Measurements from ENCODE around the gene STARD3NL.
"Not testable (repeated sequence)": the region's sequence is repeated elsewhere in the genome, so short reads cannot be mapped to it uniquely, and the experiment has no call there.

The STARD3NL gene

DNA sequence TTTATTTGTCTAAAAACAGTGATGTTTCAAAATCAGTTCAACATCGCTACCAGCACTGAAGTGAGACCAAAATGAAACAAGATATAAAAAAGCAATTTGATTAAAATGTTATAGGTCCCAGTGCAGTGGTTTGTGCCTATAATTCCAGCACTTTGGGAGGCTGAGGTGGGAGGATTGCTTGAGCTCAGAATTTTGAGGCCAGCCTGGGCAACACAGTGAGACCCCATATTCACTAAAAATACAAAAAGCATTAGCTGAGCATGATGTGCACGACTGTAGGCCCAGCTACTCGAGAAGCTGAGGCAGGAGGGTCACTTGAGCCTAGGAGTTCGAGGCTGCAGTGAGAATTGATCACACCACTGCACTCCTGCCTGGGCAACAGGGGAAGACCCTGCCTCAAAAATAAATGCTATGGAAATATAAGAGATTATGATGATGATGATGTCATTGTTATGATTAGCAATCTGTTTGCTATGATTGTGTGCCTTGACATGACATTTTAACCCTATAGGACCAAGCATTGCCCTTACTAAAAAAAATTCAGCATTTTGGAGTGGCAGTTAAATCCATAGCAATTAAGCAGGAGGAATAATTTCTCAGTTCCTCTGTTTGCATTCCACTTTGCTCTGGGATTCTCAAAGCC, 91.8 kb downstream of the STARD3NL start:
- not testable (repeated sequence) for DNase-seq

DNA sequence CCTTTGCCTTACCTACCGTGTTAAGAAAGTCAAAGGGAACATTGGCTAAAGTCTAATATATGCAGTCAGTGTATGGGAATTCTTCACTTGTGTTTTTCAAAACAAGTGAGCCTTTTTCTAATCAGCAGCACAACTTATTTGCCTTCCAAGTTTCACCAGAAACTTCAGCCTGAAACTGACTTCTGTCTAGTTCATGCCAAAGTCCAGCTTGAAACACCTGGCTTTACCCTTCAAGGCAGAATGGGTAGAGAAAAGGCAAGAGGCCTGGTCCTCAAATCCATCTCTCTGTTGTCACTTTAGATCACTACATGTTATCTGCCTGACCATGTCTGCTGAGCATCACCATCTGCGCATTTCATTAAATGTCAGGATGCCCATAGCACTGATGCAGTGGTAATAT, 92.4 kb downstream of the STARD3NL start:
- not testable (repeated sequence) for DNase-seq

DNA sequence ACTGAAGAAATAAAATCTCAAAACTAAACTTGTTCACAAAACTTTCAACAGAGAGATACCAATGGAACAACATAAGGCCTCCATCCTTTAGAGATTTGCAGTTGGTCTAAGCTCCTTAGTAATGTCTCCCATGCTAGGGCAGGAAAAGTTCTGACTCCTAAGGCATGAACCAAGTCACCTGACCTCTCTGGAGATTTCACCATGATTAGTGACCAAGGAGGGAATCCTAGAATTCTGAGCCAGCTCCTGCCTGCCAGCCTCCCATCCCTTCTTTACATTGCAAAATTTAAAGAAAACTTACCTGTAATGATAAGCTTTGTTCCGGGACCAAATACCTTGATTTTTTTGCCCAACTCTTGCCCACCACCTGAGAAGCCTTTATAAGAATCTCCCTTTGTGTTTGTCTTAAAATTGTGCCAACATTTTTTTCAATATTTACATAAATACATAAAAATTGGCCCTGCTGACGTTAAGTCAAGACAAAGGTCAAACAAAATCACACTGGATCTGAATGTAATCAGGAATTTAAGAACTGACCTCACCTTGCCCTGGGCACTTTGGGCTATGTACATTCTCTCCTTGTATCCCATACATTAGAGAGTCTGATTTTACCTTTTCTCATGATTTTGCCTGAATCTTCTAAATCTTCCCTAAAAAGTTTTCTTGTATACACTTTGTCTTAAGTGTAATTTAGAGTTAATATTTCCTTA, 95.4 kb downstream of the STARD3NL start, which contains the start of gene TARP:
TSS of gene TARP (minus strand) at position 351 of the 710 bp plus-strand sequence.
- no peak for DNase-seq

DNA sequence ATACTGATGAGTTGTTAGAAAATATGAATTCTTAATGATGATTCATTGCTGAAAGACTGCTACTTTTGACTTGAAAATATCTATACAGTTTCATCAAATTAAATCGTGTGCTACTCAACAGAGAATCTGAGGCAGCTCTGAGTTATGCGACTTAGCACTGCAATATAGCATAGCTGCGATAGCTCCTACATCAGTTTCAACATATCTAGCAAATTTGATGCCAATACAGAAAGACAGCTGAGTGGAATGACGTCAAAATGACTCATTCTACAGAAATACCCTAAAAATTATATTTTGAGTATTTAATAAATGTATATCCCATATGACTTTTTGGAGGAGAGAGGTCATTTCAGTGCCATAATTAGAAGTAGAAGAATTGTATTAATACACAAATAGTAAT, 96.4 kb downstream of the STARD3NL start:
- DNase-seq: peak; percentile 37

DNA sequence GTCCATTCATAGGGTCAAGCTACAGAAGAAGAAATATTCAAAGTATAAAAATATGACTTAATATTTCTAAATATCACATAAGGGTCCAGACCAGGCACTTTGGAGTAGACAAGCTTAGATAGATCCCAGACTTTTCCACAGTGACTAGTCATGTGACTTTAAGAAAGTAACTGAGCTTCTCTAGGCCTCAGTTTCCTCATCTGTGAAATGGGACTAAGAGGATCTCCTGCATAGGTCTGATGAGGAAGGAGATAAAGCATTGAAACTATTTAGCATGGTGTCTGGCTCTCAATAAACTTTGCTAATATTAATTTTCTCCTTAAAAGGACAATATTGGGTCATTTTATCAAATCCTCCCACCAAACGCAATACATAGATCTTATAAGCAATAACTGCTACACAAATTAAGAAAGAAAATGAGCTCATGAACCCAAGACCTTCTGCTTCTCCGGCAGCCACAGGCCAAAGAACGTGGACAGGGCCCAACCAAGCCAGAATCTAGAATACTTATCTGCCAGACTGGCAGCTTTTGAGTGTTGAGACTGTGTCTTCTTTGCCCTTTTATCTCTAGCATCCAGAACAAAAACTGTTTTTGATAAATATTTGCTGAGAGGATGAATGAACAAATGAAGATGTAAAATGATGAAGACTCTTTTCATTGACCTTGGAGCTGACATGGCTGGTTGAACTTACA, 97.0 kb downstream of the STARD3NL start:
- DNase-seq: no peak

DNA sequence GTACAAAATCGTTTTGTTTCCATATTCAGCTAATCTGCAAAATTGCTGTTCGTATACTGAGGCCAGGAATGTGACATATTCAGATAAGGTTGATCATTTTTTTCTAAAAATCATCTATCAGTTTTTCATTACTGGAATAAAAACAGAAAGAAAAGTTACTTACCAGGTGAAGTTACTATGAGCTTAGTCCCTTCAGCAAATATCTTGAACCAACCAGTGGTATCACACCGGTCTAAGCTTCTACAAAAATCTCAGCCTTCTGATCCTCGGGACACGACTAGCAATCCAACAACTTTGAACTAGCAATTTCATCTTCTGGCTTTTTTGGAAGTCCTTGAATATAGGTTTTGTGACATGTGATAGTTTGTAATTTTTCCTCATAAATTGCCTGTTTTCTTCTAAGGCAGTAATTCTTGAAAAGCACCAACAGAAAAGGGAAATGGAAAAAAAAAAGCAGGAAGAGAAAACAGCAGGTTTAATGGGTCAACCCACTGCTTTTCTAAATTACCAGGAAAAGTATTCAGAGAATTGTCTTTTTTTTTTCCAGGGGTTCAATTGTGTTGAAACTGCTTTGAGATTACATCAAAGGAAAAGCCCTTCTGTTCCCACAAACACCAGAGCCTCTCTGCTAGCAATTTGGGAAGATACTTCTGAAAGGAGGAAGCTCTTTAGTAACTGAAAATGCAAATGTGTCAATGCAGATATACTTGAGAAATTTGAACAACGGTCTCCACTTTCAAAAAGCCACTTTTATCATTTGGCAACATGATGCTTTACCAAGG, 98.2 kb downstream of the STARD3NL start:
- no peak for DNase-seq

DNA sequence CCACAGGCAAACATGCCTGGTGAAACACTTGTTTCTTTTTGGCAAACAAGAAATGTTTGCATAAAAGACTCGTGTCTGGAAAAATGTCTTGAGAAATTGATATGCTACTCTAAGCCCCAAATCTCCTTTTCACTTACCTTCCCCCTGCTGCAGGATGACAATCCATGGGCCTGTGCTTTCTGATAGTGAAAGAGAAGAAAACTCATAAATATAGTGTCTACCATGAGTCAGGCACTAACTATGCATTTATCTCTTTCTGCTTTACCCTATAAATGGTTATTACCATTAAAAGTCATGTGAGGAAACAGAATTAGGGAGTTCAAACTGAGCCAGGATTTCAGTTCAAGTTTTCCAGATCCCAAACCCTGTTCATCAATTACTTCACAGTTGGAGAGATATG, 102.0 kb downstream of the STARD3NL start:
- DNase-seq: no peak

Measured in fibroblast of skin of scalp (primary cell).